CD4-positive, CD25-positive, alpha-beta regulatory T cell (primary cell): ENCODE data around the gene RTF2. TPM values are rescaled to one million over a fixed set of nuclear protein-coding genes. Genes with fewer than 3 reads are reported as not detected.

ENCODE experiments used
- ATAC-seq, 2 donors: fragments of 150-1000 bp; cut with Tn5 transposase; one replicate each; pipeline ENCODE4 v1.10.0; 2021; ENCODE audit warnings: low read depth in 2 of 2, moderate number of reproducible peaks in 2 of 2, moderate library complexity in 1 of 2
- DNase-seq, 3 donors: peaks; one replicate each; pipeline versions ENCODE4 v3.0.0 to v3.0.0-alpha.2; 2012 to 2022; ENCODE audit warnings: mixed read lengths in 1 of 3
- H3K27ac ChIP-seq: one replicate; pipeline ENCODE4 v1.7.0; 2013; ENCODE audit warnings: mild to moderate bottlenecking, low read length; ENCODE audit not compliant: insufficient read depth, poor library complexity, severe bottlenecking
- H3K27me3 ChIP-seq: one replicate; pipeline ENCODE4 v1.7.0; 2013; ENCODE audit warnings: low read length; ENCODE audit not compliant: control insufficient read depth, insufficient read depth
- H3K36me3 ChIP-seq: one replicate; pipeline ENCODE4 v1.7.0; 2013; ENCODE audit warnings: mild to moderate bottlenecking, low read length, moderate library complexity; ENCODE audit not compliant: control insufficient read depth, insufficient read depth
- H3K4me1 ChIP-seq: 2 replicates; pipeline ENCODE4 v1.7.0; 2013; ENCODE audit warnings: mild to moderate bottlenecking, low read length; ENCODE audit not compliant: insufficient read depth, control insufficient read depth, poor library complexity, severe bottlenecking
- H3K4me3 ChIP-seq: one replicate; pipeline ENCODE4 v1.7.0; 2013; ENCODE audit warnings: low read depth, mild to moderate bottlenecking, low read length, moderate library complexity
- H3K9me3 ChIP-seq, 2 experiments: 1 replicate in 1 of 2; 2 replicates in 1 of 2; pipeline ENCODE4 v1.7.0; 2013; ENCODE audit warnings: low read length in 2 of 2, mild to moderate bottlenecking in 1 of 2, moderate library complexity in 1 of 2; ENCODE audit not compliant: control insufficient read depth in 2 of 2
- H3K27ac Mint-ChIP-seq, 3 donors: one replicate each; pipeline ENCODE4 v1.8.0; 2020 to 2022; ENCODE audit warnings: mild to moderate bottlenecking in 3 of 3, mixed read lengths in 3 of 3, moderate library complexity in 2 of 3
- H3K27me3 Mint-ChIP-seq: one replicate; pipeline ENCODE4 v1.8.0; 2022; ENCODE audit warnings: mild to moderate bottlenecking, mixed read lengths
- H3K36me3 Mint-ChIP-seq: one replicate; pipeline ENCODE4 v1.8.0; 2020; ENCODE audit warnings: mixed read lengths
- H3K4me1 Mint-ChIP-seq, 4 donors: one replicate each; pipeline ENCODE4 v1.8.0; 2020 to 2022; ENCODE audit warnings: mixed read lengths in 4 of 4, mild to moderate bottlenecking in 1 of 4
- H3K4me3 Mint-ChIP-seq, 4 donors: one replicate each; pipeline ENCODE4 v1.8.0; 2020 to 2022; ENCODE audit warnings: mild to moderate bottlenecking in 4 of 4, mixed read lengths in 4 of 4, moderate library complexity in 3 of 4
- H3K9me3 Mint-ChIP-seq, 7 donors: one replicate each; pipeline ENCODE4 v1.8.0; 2020 to 2022; ENCODE audit warnings: mixed read lengths in 7 of 7, mild to moderate bottlenecking in 3 of 7, moderate library complexity in 2 of 7
- polyA plus RNA-seq, 4 donors: library from polyadenylated mRNA; unstranded; fragments of 300-500 nt; fragmentation: Illumina TruSeq; gene quantifications; one replicate each; pipeline ENCODE4 v1.2.3, GENCODE V29; 2021
- total RNA-seq: library from RNA; stranded (reverse); gene quantifications from one replicate; pipeline ENCODE4 v1.2.3, GENCODE V29; 2022

The RTF2 gene
- total and polyA plus RNA-seq, 5 donors from 2014 or later: 74.3 to 133 (median 121) TPM

- Mint-ChIP-seq H3K27ac (peak overlapping the region; percentile 32 to 88 (median 63)), H3K4me1 (peaks cover 5 to 26% (median 15%) of the 10 kb centered on the region in 4 donors), H3K9me3 (no peaks in the 10 kb centered on the region), H3K27me3 (no peaks in the 10 kb centered on the region), H3K36me3 (peaks cover 5% of the 10 kb centered on the region), H3K4me3 (peak overlapping the region in 1 of 4 donors; percentile 4)
- DNase-seq: no peak
- peak in 1 of 2 donors; percentile 16 for ATAC-seq
- Histone ChIP-seq H3K4me1 (peaks cover 17% of the 10 kb centered on the region), H3K36me3 (no peaks in the 10 kb centered on the region), H3K27ac (no peak overlapping the region), H3K27me3 (no peaks in the 10 kb centered on the region), H3K4me3 (peak overlapping the region; percentile 18), H3K9me3 (no peaks in the 10 kb centered on the region)
These were observed 28.6 kb upstream of the RTF2 start for GRCh38 chr20:56439771-56440291.

- H3K4me3 ChIP-seq: peak overlapping the region; percentile 18
- Mint-ChIP-seq H3K27ac (peak overlapping the region in 2 of 3 donors; percentile 63 to 88), H3K4me3 (peak overlapping the region in 1 of 4 donors; percentile 51), H3K9me3 (peaks cover 0 to 2% (median 0%) of the 10 kb centered on the region in 7 donors), H3K27me3 (no peaks in the 10 kb centered on the region), H3K4me1 (peaks cover 5 to 26% (median 14%) of the 10 kb centered on the region in 4 donors), H3K36me3 (peaks cover 9% of the 10 kb centered on the region)
- peak in 1 of 2 donors; percentile 58 for ATAC-seq
- H3K27me3 ChIP-seq: no peaks in the 10 kb centered on the region
- H3K36me3 ChIP-seq: no peaks in the 10 kb centered on the region
- no peaks in the 10 kb centered on the region for H3K9me3 ChIP-seq
- H3K27ac ChIP-seq: no peak overlapping the region
- peaks cover 17% of the 10 kb centered on the region for H3K4me1 ChIP-seq
- DNase-seq: peak in 2 of 3 donors; percentile 23 to 47
These were observed 27.9 kb upstream of the RTF2 start for GRCh38 chr20:56440346-56441007.

GRCh38 chr20:56442389-56443365 is 25.8 kb upstream of the RTF2 start:
- Mint-ChIP-seq H3K36me3 (peaks cover 9% of the 10 kb centered on the region), H3K4me1 (peaks cover 5 to 26% (median 14%) of the 10 kb centered on the region in 4 donors), H3K27ac (peak overlapping the region in 2 of 3 donors; percentile 0 to 21), H3K4me3 (no peak overlapping the region), H3K9me3 (peaks cover 0 to 2% (median 0%) of the 10 kb centered on the region in 7 donors), H3K27me3 (no peaks in the 10 kb centered on the region)
- no peak for DNase-seq
- Histone ChIP-seq H3K27me3 (no peaks in the 10 kb centered on the region), H3K36me3 (no peaks in the 10 kb centered on the region), H3K4me1 (peaks cover 17% of the 10 kb centered on the region), H3K4me3 (no peak overlapping the region), H3K27ac (no peak overlapping the region), H3K9me3 (no peaks in the 10 kb centered on the region)
- ATAC-seq: no peak

- H3K9me3 ChIP-seq: no peaks in the 10 kb centered on the region
- H3K27me3 Mint-ChIP-seq: no peaks in the 10 kb centered on the region
- no peak overlapping the region for H3K27ac Mint-ChIP-seq
- H3K4me3 Mint-ChIP-seq: no peak overlapping the region
- no peak overlapping the region for H3K4me3 ChIP-seq
- H3K4me1 Mint-ChIP-seq: peaks cover 0 to 22% (median 13%) of the 10 kb centered on the region in 4 donors
- peaks cover 0 to 2% (median 0%) of the 10 kb centered on the region in 7 donors for H3K9me3 Mint-ChIP-seq
- H3K27me3 ChIP-seq: no peaks in the 10 kb centered on the region
- DNase-seq (no peak), ATAC-seq (no peak)
- peaks cover 9% of the 10 kb centered on the region for H3K36me3 Mint-ChIP-seq
- H3K4me1 ChIP-seq: peaks cover 17% of the 10 kb centered on the region
- no peaks in the 10 kb centered on the region for H3K36me3 ChIP-seq
- no peak overlapping the region for H3K27ac ChIP-seq
These were observed 24.5 kb upstream of the RTF2 start for GRCh38 chr20:56443654-56444540.

GRCh38 chr20:56445130-56445529 is 23.3 kb upstream of the RTF2 start:
- ATAC-seq: no peak
- no peak overlapping the region for H3K27ac Mint-ChIP-seq
- H3K9me3 ChIP-seq: no peaks in the 10 kb centered on the region
- DNase-seq: no peak
- H3K4me3 Mint-ChIP-seq: peak overlapping the region in 1 of 4 donors; percentile 73
- H3K4me1 Mint-ChIP-seq: peaks cover 0 to 13% (median 7%) of the 10 kb centered on the region in 4 donors
- H3K36me3 Mint-ChIP-seq: peaks cover 8% of the 10 kb centered on the region
- no peaks in the 10 kb centered on the region for H3K27me3 ChIP-seq
- H3K9me3 Mint-ChIP-seq: peaks cover 0 to 2% (median 0%) of the 10 kb centered on the region in 7 donors
- H3K27me3 Mint-ChIP-seq: peaks cover 2% of the 10 kb centered on the region
- peaks cover 8% of the 10 kb centered on the region for H3K4me1 ChIP-seq
- no peaks in the 10 kb centered on the region for H3K36me3 ChIP-seq
- H3K4me3 ChIP-seq: no peak overlapping the region
- H3K27ac ChIP-seq: no peak overlapping the region

GRCh38 chr20:56445540-56445939 is 22.9 kb upstream of the RTF2 start:
- ATAC-seq: no peak
- no peak overlapping the region for H3K27ac ChIP-seq
- no peak overlapping the region for H3K4me3 ChIP-seq
- H3K27me3 ChIP-seq: no peaks in the 10 kb centered on the region
- DNase-seq: no peak
- Mint-ChIP-seq H3K9me3 (peaks cover 0 to 2% (median 0%) of the 10 kb centered on the region in 7 donors), H3K4me3 (peak overlapping the region in 1 of 4 donors; percentile 73), H3K4me1 (peaks cover 0 to 9% (median 5%) of the 10 kb centered on the region in 4 donors), H3K27ac (peak overlapping the region in 1 of 3 donors; percentile 14), H3K27me3 (peaks cover 6% of the 10 kb centered on the region), H3K36me3 (peaks cover 4% of the 10 kb centered on the region)
- no peaks in the 10 kb centered on the region for H3K36me3 ChIP-seq
- peaks cover 4% of the 10 kb centered on the region for H3K4me1 ChIP-seq
- no peaks in the 10 kb centered on the region for H3K9me3 ChIP-seq

- Mint-ChIP-seq H3K4me3 (peak overlapping the region in 1 of 4 donors; percentile 31), H3K4me1 (peaks cover 0 to 2% (median under 1%) of the 10 kb centered on the region in 4 donors), H3K36me3 (peaks cover 12% of the 10 kb centered on the region), H3K27me3 (peaks cover 6% of the 10 kb centered on the region), H3K27ac (no peak overlapping the region), H3K9me3 (peaks cover 0 to 2% (median 0%) of the 10 kb centered on the region in 7 donors)
- DNase-seq: no peak
- H3K4me3 ChIP-seq: no peak overlapping the region
- no peaks in the 10 kb centered on the region for H3K4me1 ChIP-seq
- H3K27ac ChIP-seq: no peak overlapping the region
- H3K9me3 ChIP-seq: no peaks in the 10 kb centered on the region
- no peaks in the 10 kb centered on the region for H3K27me3 ChIP-seq
- ATAC-seq: no peak
- H3K36me3 ChIP-seq: peaks cover 2% of the 10 kb centered on the region
These were observed 21.2 kb upstream of the RTF2 start for GRCh38 chr20:56447227-56447626.
